Stimulated activated CD8-positive, alpha-beta memory T cell treated with anti-CD3 and anti-CD28 coated beads, Interleukin-7, amount 100 ng/mL, for 24 hours (primary cell): ENCODE results near the gene SHB.

ENCODE experiments used
- DNase-seq: peaks from one replicate; pipeline ENCODE4 v3.0.0-alpha.2; 2020; ENCODE audit warnings: low read depth

SHB gene

DNA sequence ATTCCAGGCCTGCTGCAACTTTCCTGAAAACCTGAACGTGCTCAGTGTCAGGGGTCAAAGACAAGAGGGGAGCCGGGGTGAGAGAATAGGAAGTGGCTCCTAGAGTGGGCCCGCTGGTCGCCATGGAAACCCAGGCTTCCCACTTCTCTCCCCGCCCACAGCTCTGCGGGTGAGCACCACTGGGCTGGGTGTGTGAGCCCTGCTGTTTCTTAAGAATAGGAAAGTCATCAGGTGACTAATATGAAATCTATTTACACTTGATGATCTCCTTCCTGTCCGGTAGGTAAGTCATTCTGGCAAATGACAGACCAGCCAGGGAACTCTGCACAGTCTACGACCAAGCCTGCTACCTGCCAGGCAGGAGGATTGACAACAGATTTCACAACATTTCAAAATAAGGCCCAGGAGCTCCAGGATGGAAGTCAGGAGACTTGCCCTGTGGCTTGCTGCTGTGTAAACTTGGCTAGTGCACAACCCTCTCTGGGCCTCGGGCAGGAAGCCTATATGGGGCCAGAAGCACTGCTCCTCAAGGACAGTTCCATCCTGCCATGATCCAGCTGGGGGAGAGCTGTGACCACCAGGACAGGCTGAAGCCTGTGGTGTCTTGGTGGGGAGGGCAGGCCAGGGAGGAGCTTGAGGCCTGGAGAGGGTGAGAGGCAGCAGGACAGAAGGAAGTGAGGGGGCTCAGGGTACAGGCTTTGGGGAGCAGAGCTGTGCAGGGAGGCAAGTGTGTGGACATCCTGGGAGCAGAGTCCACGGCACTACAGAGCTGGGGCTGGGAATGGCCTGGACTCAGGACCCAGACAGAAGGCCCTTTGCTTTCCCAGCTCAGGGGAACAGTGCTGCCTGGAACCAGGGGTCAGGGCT, 60.6 kb downstream of the SHB start:
- peak; percentile 31 for DNase-seq

DNA sequence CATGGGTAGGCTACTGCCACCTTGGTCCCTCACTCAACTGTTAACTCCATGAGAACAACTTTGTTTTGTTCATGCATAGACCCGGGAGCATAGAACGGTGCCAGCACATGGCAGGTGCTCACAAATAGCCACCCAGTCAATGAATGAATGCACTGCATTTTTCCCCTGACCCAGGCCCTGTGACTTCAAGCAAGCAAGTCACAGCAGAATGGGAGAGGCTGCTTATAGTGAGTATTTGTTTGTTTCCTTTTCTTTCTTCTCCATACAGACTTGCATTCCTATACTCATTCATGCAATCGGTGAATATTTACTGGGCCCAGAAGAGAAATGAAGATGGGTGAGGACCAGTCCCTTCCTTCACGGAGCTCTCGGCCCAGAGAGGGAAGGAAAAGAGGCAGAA, 62.0 kb downstream of the SHB start:
- no peak for DNase-seq

DNA sequence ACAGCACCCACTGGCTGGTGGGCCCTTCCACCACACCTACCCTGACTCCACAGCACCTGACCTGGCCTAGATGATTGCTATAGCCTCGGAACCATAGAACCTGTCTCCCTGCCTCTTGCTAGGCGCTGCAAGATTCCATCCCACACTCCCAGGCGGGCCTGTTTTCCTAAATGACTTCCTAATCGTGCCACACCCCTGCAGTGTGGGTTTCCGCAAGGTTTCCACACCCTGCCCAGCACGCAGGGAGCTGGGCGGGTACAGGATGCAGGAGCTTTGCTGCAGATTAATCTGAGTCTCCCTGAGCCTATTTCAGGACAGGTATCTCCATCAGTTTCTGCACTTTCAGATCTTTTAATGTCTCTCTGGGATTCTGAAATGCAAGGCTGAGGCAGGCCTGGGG, 62.9 kb downstream of the SHB start:
- DNase-seq: no peak

DNA sequence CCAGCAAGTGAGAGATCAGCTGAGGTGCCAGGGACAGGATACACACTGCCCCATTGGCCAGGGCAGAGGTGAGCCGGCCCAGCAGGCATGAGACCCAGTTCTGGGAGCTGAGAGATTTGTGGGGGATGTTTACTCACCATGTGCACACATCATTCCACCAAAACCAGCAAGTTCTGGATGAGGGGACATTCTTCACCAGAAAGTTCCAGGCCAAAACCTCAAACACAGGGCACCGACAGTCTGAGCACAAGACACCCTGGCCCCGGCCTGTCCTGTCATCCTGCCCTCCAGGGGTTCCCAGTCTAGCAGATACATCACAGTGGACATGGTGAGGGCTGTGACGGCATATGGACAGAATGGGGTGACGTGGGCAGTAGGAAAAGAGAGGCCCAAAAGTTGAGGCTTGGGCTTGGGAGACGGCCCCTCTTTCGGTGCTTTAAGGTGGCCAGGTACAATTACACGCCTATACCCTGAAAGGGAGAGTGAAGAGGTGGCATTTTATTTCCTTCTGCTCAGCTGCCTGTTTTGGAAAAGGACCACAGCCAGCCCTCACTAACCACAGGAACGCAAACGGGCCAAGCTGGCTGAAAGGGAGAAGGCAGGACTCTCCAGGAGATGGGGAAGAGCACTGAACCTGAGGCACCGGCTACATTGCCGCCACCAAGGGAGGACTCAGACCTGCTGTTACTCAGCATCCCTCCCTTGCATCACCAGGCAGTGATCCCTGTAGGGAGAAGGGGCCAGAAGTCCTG, 64.0 kb downstream of the SHB start:
- DNase-seq: no peak

DNA sequence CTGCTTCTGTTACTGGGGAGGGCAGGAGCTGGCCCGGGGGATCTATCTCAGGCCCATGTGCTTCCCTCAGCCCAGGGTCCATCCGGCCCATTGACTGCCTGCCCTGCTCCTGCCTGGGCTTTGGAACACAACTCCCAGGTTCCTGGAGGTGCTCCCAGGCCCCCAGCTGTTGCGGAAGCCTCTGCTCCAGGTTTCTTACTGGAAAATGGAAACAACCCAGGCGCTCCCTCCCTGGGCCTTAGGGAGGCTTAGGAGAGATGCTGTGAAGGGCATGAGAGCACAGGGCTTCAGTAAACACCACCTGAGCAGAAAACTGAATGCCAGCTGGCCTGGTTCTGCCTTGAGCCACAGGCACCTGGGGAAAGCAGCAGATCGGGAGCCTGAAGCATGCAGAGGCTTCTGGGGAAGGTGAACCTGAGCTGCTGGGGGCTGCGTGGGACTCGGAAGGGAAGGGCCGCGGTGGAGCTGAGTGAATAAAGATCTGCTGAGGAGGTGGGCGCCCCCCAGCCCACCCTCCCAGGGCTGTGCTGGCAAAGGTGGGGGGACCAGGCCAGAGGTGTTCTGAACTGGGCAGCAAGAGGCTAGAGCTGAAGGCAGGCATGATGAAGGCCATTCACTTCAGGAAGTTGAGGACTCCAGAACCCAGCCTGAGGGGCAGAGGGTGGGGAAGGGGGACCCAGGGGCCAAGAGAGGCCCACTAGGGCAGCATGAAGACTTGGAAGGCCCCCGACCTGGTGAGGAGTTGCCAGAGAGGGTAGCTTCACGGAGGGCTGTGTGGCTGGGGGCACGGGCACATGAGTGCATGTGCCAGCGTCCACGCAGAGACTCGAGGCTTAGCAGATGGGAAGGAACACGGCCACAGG, 64.8 kb downstream of the SHB start:
- DNase-seq: no peak

DNA sequence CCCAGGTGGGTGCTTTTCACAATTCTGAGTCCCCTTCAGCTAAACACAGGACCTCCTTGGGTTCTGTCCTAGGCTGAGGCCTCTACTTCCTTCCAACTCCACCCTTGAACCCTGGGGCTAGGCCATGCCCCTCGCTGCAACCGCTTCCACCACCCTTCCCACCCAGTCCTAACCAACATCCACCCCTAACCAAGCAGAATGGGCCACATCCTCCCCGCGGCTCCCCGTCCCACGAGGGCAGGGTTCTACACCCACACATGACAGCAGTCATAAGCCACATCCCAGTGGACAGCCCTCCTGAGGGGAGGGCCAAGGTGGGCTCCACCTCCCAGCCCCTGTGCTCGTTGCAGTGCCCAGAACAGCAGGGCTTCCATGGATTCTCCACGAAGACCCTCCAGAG, 65.8 kb downstream of the SHB start:
- no peak for DNase-seq

- DNase-seq: no peak
Observed at GRCh38 chr9:38001430-38001829, 67.6 kb downstream of the SHB start.

- DNase-seq: no peak
Observed at GRCh38 chr9:38000735-38001134, 68.3 kb downstream of the SHB start.

DNA sequence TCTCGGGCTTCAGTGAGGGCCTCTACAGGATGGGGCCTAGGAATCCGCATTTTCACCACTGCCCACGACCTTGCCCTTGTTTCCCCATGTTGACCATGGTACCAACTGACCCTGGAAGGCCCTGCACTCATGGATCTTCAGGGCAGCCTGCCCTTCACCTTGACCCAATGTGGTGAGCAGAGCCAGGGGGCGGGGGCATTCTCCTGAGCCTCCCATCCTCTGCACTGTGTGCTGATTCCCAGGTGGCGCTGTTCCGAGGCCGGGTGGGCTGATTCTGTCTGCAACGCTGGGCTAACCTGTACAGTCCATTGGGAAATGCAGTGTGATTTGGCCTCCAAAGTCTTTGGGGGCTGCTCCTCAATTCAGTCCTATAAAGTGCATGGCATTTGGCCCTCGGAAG, 68.7 kb downstream of the SHB start:
- no peak for DNase-seq

DNA sequence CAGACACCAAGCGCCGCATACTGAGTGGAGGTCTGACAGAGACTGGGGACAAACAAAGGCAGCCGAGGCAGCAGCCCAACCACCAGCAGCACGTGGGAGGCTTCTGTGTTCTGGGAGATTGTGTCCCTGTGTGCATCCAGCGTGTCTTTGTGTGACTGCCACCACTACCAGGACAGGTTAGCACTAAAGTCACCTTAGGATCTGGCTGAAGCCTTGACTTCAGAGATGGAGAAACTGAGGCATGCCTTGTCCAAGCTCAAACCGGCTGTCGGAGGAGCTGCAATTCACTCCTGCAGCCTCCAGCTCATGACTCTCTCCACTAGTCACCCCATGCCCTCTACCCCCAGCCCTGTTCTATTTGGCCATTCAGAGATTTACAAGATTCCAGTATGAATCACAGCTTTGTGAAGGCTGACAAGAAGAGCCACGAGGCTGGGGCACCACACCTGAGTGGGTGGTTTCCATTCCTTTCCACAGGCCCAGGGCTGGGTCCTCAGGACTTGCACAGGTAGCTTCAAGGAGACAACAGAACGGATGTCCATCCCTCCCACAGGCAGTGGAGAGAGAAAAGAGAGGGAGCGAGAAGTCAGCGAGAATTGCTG, 69.3 kb downstream of the SHB start:
- no peak for DNase-seq

GRCh38 chr9:37998881-37999587, 70.0 kb downstream of the SHB start:
- DNase-seq: no peak

GRCh38 chr9:37997636-37998374, 71.2 kb downstream of the SHB start:
- no peak for DNase-seq

DNA sequence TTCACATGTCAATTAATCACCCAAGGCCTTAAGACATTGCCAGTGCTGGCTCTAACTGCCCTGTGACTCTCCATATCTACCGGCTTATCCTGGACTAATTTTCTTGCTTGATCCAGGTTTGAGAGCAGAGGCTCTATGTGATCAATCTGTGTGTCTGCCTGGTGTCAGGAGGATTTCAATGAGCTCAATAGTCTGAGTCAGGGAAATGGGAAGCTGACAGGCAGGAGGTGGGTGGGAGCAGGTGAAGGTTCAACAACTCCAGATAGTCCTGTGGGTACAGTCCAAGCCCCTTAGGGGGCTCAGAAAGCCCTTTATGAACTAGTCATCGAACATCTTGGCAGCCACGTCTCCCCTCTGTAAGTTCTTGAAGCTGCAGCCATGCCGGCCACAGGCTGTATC, 72.2 kb downstream of the SHB start:
- no peak for DNase-seq

DNA sequence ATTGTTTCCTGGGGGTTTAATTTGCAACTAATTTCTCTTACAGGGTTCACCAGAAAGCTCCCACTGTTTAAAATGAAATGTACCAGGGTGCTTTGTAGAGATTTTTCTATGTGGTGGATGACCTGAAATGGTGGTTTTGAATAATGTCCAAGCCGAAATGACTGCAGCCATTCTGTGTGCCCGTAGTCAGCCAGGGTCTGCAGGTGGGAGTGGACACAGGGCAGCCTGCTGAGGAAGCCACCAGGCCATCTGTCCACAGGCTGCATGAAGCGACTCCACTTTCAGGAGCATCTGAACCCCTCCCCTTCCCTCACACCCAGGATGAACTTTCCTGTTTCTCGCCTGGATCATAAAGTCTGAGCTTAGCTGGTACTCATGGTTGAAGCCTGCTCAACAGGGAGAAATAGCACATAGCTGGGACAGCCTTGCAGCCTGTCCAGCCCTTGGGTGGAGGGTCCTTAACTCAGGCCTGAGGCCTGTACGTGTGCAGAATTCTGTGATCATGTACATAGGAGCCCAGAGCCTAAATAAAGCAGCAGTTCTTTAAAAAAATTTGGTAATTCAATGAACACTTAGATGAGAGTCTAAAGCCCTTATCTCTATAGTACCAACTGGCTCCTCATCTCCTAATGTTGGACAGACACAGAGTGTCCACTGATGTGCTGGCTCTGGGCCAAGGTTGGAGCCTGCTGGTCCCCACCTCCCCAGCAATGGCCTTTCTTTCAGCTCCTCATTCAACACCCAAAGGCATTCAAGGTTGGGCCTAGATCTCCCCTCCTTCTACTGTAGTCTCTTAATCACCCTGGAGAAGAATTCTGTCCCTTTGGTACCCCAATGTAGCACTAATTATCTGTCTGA, 72.8 kb downstream of the SHB start:
- DNase-seq: no peak

DNA sequence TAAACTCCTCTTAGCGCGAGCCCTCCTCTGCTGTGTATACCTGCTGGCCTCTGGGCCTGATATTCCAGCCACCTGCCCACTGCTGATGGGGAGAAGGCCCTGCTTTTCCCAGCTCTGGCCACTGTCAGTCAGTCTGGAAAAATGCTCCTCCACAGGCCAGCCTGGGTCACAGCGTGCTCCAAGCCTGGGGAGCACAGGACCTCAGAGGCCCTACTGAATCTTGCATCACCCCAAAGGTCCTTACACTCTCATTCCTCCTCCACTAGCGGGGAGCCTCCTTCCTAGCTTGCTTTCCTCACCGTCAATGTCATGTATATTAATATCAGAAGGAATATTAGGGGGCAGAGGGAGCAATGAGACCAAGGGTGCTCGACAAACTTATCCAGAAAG, 73.7 kb downstream of the SHB start:
- DNase-seq: no peak

GRCh38 chr9:37994639-37995347, 74.2 kb downstream of the SHB start:
- no peak for DNase-seq

DNA sequence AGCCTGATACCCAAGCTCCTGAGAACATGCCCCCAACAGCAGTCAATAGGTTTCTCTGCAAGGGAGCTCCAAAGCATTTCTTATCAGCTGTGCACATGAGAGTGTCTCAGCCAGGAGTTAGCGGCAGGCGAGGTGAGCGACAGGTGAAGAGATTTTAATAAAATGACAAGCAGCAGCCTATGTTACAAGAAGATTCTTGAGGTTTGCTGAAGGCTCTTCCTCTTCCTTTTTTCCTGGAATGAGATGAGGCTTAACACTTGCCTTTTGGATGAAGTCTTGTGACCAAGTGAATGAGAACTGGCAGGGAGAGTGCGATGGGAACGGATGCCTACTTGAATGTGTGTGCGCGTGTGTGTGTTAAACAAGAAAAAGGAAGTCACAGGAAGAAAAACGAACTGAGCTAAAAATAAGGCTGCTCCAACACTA, 76.1 kb downstream of the SHB start:
- DNase-seq: no peak

DNA sequence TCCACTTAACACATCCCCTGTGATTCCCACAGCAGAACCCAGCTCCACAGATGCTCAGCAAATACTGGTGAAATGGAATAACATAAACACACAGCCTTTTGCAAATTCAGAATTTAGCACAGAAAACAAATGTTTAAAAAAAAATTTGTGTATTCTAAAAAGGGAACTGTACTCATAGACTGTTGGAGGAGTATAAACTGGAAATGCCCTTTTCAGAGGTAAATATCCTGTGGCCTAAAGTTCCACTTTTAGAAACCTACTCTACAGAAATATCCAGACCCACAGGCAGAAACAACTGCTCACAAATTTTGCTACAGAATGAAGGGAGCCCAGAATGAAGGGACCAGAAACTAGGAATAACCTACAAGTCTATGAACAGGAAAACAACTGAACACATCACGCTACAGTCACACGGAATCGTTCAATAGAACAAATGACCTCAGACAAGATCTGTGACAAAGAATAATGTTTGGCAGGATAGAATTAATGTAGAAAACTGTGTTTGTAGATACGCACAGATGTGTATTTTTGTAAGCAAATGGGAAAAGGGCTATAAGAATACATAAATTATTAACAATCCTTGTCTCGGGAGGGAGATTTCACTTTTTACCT, 78.5 kb downstream of the SHB start:
- DNase-seq: no peak

GRCh38 chr9:37989701-37990100, 79.3 kb downstream of the SHB start:
- no peak for DNase-seq
